Measurements from ENCODE around the gene ZNF865. TPM values are rescaled to one million over a fixed set of nuclear protein-coding genes. Genes with fewer than 3 reads are reported as not detected.

The ZNF865 gene
- polyA plus RNA-seq, 5 donors: 5.3 to 15.5 (median 7.9) TPM

DNA sequence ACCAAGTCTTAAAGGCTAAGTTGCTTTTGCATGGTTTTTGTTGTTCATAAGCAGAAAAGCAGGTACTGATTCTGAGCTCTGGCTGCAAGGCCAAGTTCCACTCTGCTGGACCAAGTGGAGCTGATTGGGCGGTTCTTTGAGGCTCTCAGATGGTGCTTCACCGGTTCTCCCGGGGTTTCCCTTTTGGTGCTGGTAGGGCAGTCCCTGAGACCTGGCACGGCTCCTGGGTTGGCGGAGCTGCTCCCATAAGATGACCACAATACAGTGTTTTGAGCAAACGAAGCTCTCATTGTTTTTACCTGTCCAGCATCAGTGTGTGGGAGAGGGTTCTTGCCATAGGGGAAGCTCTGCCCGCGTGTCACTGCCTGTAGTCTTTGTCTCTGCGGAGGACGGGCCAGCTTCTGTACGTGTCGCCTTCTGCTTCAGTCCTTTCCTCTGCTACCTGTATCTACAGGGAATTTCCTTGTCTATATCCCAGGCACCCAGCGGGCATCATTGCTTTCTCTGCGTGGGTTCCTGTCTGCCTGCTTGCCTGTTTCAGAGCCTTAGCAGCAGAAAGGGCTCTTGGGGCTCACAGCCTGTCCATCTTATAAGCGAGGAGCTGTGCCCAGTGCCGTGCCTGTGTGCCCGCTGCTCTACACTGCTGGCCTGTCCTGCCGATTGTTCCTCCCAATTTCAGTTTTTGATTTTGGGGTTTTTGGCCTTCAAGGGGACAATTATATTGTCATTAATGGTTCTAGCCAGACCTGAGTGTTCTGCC, 51.7 kb downstream of the ZNF865 start:
- DNase-seq: no peak

DNA sequence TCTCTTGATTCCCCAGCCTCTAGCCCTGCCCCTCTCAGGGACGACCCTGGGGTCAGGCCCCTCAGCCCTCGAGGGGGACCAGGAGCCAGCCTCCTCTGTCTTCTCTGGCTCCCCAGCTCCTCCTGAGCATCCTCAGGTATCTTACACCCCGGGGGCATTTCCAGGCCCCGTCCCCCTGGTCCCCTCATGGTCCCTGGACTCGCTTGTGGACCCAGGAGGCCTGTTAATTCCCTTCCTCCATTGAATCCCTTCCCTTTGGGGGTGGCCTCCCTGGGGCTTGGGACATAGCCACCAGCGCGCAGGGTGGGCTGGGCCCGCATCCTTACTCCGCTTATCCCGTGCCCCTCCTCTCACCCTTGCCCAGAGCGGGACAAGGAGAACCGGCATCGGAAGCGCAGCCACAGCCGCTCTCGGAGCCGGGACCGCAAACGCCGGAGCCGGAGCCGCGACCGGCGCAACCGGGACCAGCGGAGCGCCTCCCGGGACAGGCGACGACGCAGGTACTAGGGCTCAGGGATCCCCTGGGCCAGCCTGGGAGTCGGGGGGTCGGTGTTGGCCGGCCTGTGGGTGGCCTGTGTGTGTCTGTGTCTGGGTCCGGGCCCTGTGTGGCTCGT, 53.5 kb downstream of the ZNF865 start:
- DNase-seq: no peak

DNA sequence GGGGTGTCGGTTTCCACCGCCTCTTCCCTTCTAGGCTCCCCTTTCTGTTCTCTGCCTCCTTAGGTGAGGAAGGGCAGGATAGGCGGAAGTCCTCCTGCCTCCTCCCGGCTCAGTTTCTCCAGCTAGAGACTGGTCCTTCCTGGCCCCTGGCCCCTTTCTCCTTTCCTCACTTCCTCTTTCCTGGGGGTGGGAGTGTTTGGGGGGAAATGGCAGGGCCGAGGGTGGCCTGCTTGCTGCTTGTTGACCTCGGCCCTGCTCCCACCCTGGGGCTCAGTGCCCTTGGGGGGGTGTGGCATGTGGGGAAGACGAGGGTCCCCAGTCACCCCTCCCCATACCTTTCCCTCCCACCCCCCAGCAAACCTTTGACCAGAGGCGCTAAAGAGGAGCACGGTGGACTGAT, 54.4 kb downstream of the ZNF865 start:
- no peak for DNase-seq

DNA sequence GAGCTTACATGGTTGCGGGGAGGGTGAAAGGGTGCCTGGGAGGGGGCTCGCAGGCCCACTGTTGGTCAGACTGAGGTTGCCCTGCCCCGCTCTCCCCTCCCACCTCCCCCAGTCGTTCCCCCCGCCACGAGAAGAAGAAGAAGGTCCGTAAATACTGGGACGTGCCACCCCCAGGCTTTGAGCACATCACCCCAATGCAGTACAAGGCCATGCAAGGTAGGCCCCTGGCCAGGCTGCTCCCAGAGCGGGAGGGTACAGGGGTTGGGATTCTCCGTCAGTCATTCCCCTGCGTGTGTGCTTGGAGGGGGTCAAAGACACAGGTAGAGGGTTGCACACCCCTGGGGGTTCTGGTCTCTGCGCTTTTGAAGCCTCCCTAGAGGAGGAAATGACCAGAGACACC, 55.0 kb downstream of the ZNF865 start:
- no peak for DNase-seq

DNA sequence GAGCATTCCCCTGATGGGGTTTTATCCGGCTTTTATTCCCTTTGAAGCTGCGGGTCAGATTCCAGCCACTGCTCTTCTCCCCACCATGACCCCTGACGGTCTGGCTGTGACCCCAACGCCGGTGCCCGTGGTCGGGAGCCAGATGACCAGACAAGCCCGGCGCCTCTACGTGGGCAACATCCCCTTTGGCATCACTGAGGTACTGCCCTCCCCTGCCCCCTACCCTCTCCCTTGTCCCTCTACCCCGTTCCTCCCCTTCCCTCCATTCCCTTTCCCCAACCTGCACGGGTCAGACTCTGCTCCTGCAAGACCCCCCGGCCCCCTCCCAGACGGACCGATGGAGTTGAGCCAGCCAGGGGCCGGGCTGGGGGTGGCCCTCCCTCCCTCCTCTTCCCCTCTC, 55.5 kb downstream of the ZNF865 start:
- no peak for DNase-seq

DNA sequence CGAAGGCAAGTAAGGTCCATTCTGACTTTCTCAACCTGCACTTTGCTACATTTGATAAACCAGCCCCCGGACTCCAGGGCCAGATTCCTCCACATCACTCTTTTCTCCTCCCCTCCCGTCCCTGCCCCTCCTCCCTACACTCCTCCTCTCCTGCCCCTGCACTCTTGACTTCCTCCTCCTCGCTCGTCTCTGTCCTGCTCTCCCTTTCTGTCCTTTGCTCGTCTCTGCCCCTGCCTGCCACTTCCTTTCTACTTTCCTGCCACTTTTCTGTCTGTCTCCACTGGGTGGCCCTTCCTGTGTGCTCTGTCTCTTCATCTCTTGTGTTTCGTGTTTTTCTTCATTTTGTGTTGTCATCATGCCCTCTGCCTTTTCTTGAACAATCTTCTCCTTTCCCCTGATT, 56.4 kb downstream of the ZNF865 start:
- no peak for DNase-seq

DNA sequence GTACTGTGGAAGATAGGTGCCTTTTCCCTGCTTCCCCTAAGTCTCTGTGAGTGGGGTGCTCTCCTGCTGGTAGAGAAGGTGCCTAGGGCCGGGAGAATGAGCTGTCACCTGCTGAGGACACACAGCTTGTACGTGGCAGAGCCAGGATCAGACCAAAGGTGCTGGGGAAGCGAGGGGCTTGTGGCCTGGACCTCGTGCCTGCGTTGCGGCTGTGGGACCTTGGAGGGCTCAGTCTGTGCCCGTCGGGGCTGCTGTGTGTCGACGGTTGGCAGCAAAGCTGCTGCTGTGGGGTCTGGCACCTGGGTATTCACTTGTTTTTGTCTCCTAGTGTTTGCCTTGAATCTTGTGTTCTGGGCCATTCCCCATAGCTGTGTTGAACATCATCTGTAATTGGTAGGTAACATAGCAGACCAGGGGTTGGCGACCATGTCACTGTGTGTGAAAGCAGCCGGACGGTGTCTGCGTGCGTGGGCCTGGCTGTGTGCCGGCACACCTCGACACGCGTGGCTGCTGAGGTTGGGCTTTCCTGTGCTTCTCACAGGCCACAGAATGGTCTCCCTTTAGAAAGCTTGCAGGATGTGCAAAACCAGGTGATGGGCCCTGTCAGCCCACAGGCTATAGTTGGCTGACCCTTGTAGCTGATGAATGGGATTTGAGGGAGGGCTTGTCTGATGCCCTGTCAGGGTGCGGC, 58.5 kb downstream of the ZNF865 start:
- no peak for DNase-seq

DNA sequence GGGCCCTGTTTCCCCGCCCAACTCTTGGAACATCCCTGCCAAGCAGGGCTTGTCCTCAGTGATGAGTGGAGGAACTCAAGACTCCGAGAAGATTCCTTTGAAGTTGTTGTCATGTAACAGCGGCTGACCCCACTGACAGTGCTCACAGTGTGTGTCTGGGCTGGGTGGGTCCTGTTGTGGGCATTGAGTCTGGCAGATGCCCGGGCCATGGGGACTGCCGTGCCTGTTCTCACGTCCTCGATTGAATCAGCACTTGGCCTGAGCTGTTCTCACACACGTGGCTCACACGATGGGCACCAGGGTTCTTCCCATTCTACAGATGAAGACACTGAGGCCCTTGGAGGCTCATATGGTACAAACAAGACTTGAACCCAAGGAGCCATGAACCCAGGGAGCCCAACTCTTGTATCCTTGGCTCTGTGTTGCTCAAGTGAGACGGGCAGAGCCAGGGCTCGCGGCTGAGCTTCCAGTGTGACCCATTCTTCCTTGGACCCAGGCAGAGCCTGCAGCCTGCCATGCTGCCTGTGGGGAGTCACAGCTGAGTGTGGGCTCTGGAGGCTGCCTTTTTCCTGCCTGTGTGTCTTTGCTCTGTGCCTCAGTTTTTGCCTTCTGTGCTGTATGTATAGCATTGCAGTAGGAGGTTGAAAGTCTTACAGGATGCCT, 61.0 kb downstream of the ZNF865 start:
- DNase-seq: no peak

Other genes with a start within 250 kb of the ZNF865 start
- under 1 TPM in 2 of 5 donors, not detected in 3; 0.04 to 0.06 TPM for gene GARIN5B, start 242.4 kb upstream of the ZNF865 start, polyA plus RNA-seq (ENCODE audit: insufficient read depth in 1 of 5, insufficient read length in 5 of 5, low replicate concordance in 1 of 5)
- under 1 TPM; 0.26 to 0.76 (median 0.49) TPM for gene IL11, start 235.2 kb upstream of the ZNF865 start, polyA plus RNA-seq (ENCODE audit: insufficient read depth in 1 of 5, insufficient read length in 5 of 5, low replicate concordance in 1 of 5)
- 10 to 100 TPM in 2 of 5 donors, 1 to 10 TPM in 2, under 1 TPM in 1; 0.93 to 13.6 (median 6.6) TPM for gene TMEM190, start 228.8 kb upstream of the ZNF865 start, polyA plus RNA-seq (ENCODE audit: insufficient read depth in 1 of 5, insufficient read length in 5 of 5, low replicate concordance in 1 of 5)
- gene TMEM238, start 221.4 kb upstream of the ZNF865 start, polyA plus RNA-seq (ENCODE audit: insufficient read depth in 1 of 5, insufficient read length in 5 of 5, low replicate concordance in 1 of 5): 1 to 10 TPM in 2 of 5 donors, under 1 TPM in 3; 0.23 to 2.3 (median 0.77) TPM
- gene RPL28, start 219.7 kb upstream of the ZNF865 start, polyA plus RNA-seq (ENCODE audit: insufficient read depth in 1 of 5, insufficient read length in 5 of 5, low replicate concordance in 1 of 5): 1,000 to 10,000 TPM in 4 of 5 donors, 100 to 1,000 TPM in 1; 947 to 1,993 (median 1,238) TPM
- 10 to 100 TPM; 32.8 to 53.3 (median 35.3) TPM for gene UBE2S, start 197.9 kb upstream of the ZNF865 start, polyA plus RNA-seq (ENCODE audit: insufficient read depth in 1 of 5, insufficient read length in 5 of 5, low replicate concordance in 1 of 5)
- under 1 TPM; 0.16 to 0.23 (median 0.18) TPM for gene SHISA7, start 162.3 kb upstream of the ZNF865 start, polyA plus RNA-seq (ENCODE audit: insufficient read depth in 1 of 5, insufficient read length in 5 of 5, low replicate concordance in 1 of 5)
- 10 to 100 TPM; 21.5 to 53.9 (median 25.7) TPM for gene ISOC2, start 144.0 kb upstream of the ZNF865 start, polyA plus RNA-seq (ENCODE audit: insufficient read depth in 1 of 5, insufficient read length in 5 of 5, low replicate concordance in 1 of 5)
- not detected for gene C19orf85, start 140.9 kb upstream of the ZNF865 start, polyA plus RNA-seq (ENCODE audit: insufficient read depth in 1 of 5, insufficient read length in 5 of 5, low replicate concordance in 1 of 5)
- 1 to 10 TPM; 2.0 to 7.0 (median 2.2) TPM for gene ZNF628, start 129.0 kb upstream of the ZNF865 start, polyA plus RNA-seq (ENCODE audit: insufficient read depth in 1 of 5, insufficient read length in 5 of 5, low replicate concordance in 1 of 5)
- 10 to 100 TPM; 28.6 to 60.8 (median 42.3) TPM for gene NAT14, start 120.5 kb upstream of the ZNF865 start, polyA plus RNA-seq (ENCODE audit: insufficient read depth in 1 of 5, insufficient read length in 5 of 5, low replicate concordance in 1 of 5)
- gene SSC5D, start 117.2 kb upstream of the ZNF865 start, polyA plus RNA-seq (ENCODE audit: insufficient read depth in 1 of 5, insufficient read length in 5 of 5, low replicate concordance in 1 of 5): 10 to 100 TPM in 1 of 5 donors, 1 to 10 TPM in 4; 3.1 to 15.6 (median 8.8) TPM
- gene SBK2, start 68.5 kb upstream of the ZNF865 start, polyA plus RNA-seq (ENCODE audit: insufficient read depth in 1 of 5, insufficient read length in 5 of 5, low replicate concordance in 1 of 5): under 1 TPM in 1 of 5 donors, not detected in 4; 0.41 TPM
- gene SBK3, start 60.1 kb upstream of the ZNF865 start, polyA plus RNA-seq (ENCODE audit: insufficient read depth in 1 of 5, insufficient read length in 5 of 5, low replicate concordance in 1 of 5): 1 to 10 TPM in 1 of 5 donors, under 1 TPM in 4; 0.55 to 1.2 (median 0.73) TPM
- gene ZNF579, start 24.8 kb upstream of the ZNF865 start, polyA plus RNA-seq (ENCODE audit: insufficient read depth in 1 of 5, insufficient read length in 5 of 5, low replicate concordance in 1 of 5): 10 to 100 TPM in 4 of 5 donors, 1 to 10 TPM in 1; 10.0 to 20.2 (median 13.7) TPM
- 10 to 100 TPM; 16.3 to 24.9 (median 19.1) TPM for gene FIZ1, start 6.1 kb upstream of the ZNF865 start, polyA plus RNA-seq (ENCODE audit: insufficient read depth in 1 of 5, insufficient read length in 5 of 5, low replicate concordance in 1 of 5)
- 10 to 100 TPM in 1 of 5 donors, 1 to 10 TPM in 4; 6.0 to 11.8 (median 6.1) TPM for gene ZNF524, start 5.4 kb upstream of the ZNF865 start, polyA plus RNA-seq (ENCODE audit: insufficient read depth in 1 of 5, insufficient read length in 5 of 5, low replicate concordance in 1 of 5)
- gene ZNF784, start 18.9 kb downstream of the ZNF865 start, polyA plus RNA-seq (ENCODE audit: insufficient read depth in 1 of 5, insufficient read length in 5 of 5, low replicate concordance in 1 of 5): 10 to 100 TPM in 1 of 5 donors, 1 to 10 TPM in 4; 7.8 to 11.6 (median 8.8) TPM
- gene ZNF580, start 35.4 kb downstream of the ZNF865 start, polyA plus RNA-seq (ENCODE audit: insufficient read depth in 1 of 5, insufficient read length in 5 of 5, low replicate concordance in 1 of 5): 10 to 100 TPM; 32.1 to 56.3 (median 38.3) TPM
- 10 to 100 TPM; 23.0 to 36.0 (median 29.5) TPM for gene ZNF581, start 38.0 kb downstream of the ZNF865 start, polyA plus RNA-seq (ENCODE audit: insufficient read depth in 1 of 5, insufficient read length in 5 of 5, low replicate concordance in 1 of 5)
- 10 to 100 TPM; 11.2 to 19.3 (median 13.7) TPM for gene CCDC106, start 42.6 kb downstream of the ZNF865 start, polyA plus RNA-seq (ENCODE audit: insufficient read depth in 1 of 5, insufficient read length in 5 of 5, low replicate concordance in 1 of 5)
- 100 to 1,000 TPM; 137 to 222 (median 182) TPM for gene U2AF2, start 49.4 kb downstream of the ZNF865 start, polyA plus RNA-seq (ENCODE audit: insufficient read depth in 1 of 5, insufficient read length in 5 of 5, low replicate concordance in 1 of 5)
- gene EPN1, start 69.6 kb downstream of the ZNF865 start, polyA plus RNA-seq (ENCODE audit: insufficient read depth in 1 of 5, insufficient read length in 5 of 5, low replicate concordance in 1 of 5): 100 to 1,000 TPM in 1 of 5 donors, 10 to 100 TPM in 4; 57.6 to 140 (median 75.7) TPM
- gene NLRP9, start 132.8 kb downstream of the ZNF865 start, polyA plus RNA-seq (ENCODE audit: insufficient read depth in 1 of 5, insufficient read length in 5 of 5, low replicate concordance in 1 of 5): under 1 TPM in 1 of 5 donors, not detected in 4; 0.06 TPM
- gene RFPL4A, start 153.4 kb downstream of the ZNF865 start, polyA plus RNA-seq (ENCODE audit: insufficient read depth in 1 of 5, insufficient read length in 5 of 5, low replicate concordance in 1 of 5): under 1 TPM in 1 of 5 donors, not detected in 4; 0.14 TPM
- gene RFPL4AL1, start 163.5 kb downstream of the ZNF865 start, polyA plus RNA-seq (ENCODE audit: insufficient read depth in 1 of 5, insufficient read length in 5 of 5, low replicate concordance in 1 of 5): not detected
- gene NLRP11, start 226.4 kb downstream of the ZNF865 start, polyA plus RNA-seq (ENCODE audit: insufficient read depth in 1 of 5, insufficient read length in 5 of 5, low replicate concordance in 1 of 5): under 1 TPM in 2 of 5 donors, not detected in 3; 0.04 to 0.12 TPM
- not detected for gene NLRP4, start 230.9 kb downstream of the ZNF865 start, polyA plus RNA-seq (ENCODE audit: insufficient read depth in 1 of 5, insufficient read length in 5 of 5, low replicate concordance in 1 of 5)

All from right lung (tissue), 5 donors.